Astrocyte (in vitro differentiated cells and primary cell): ENCODE measurements around the gene LSM4. TPM values are rescaled to one million over a fixed set of nuclear protein-coding genes. Genes with fewer than 3 reads are reported as not detected.

ENCODE experiments used
- DNase-seq: peaks from one replicate; pipeline ENCODE4 v3.0.0-alpha.2; 2010; ENCODE audit warnings: low read depth
- FAIRE-seq: peaks from 2 replicates; lab custom pipeline; 2011; peaks lifted over from hg19 to GRCh38; lab: Jason Lieb, UNC
- H2AFZ ChIP-seq: 2 replicates; pipeline ENCODE4 v1.6.0; 2012; ENCODE audit warnings: low read depth, low read length, inconsistent platforms
- H3K27ac ChIP-seq: 2 replicates; pipeline ENCODE4 v1.5.1; 2011; ENCODE audit warnings: low read depth, low read length, inconsistent platforms
- H3K27me3 ChIP-seq: 2 replicates; pipeline ENCODE4 v1.6.0; 2011; ENCODE audit warnings: low read length, inconsistent platforms; ENCODE audit not compliant: insufficient read depth
- H3K36me3 ChIP-seq: 2 replicates; pipeline ENCODE4 v1.5.1; 2011; ENCODE audit warnings: low read length, inconsistent platforms; ENCODE audit not compliant: insufficient read depth
- H3K4me1 ChIP-seq: 2 replicates; pipeline ENCODE4 v1.5.1; 2011; ENCODE audit warnings: low read length, inconsistent platforms; ENCODE audit not compliant: insufficient read depth
- H3K4me2 ChIP-seq: 2 replicates; pipeline ENCODE4 v1.6.0; 2012; ENCODE audit warnings: low read length, inconsistent platforms
- H3K4me3 ChIP-seq: 2 replicates; pipeline ENCODE4 v1.5.1; 2011; ENCODE audit warnings: low read depth, mild to moderate bottlenecking, low read length, inconsistent platforms; ENCODE audit not compliant: insufficient read depth
- H3K79me2 ChIP-seq: 2 replicates; pipeline ENCODE4 v1.6.0; 2012; ENCODE audit warnings: mild to moderate bottlenecking, low read length, inconsistent platforms; ENCODE audit not compliant: insufficient read depth
- H3K9ac ChIP-seq: 2 replicates; pipeline ENCODE4 v1.6.0; 2012; ENCODE audit warnings: mild to moderate bottlenecking, low read length, inconsistent platforms
- H3K9me3 ChIP-seq: 2 replicates; pipeline ENCODE4 v1.5.1; 2012; ENCODE audit warnings: low read depth, mild to moderate bottlenecking, low read length, inconsistent platforms; ENCODE audit not compliant: insufficient read depth
- H4K20me1 ChIP-seq: 2 replicates; pipeline ENCODE4 v1.6.0; 2012; ENCODE audit warnings: low read length, inconsistent platforms; ENCODE audit not compliant: insufficient read depth
- H3K27ac Mint-ChIP-seq: one replicate; pipeline ENCODE4 v1.8.0; 2021; ENCODE audit warnings: mild to moderate bottlenecking, mixed read lengths; ENCODE audit not compliant: unreplicated experiment
- H3K27me3 Mint-ChIP-seq: one replicate; pipeline ENCODE4 v1.8.0; 2021; ENCODE audit warnings: low read depth, mixed read lengths; ENCODE audit not compliant: unreplicated experiment
- H3K36me3 Mint-ChIP-seq: one replicate; pipeline ENCODE4 v1.8.0; 2021; ENCODE audit warnings: low read depth, mixed read lengths; ENCODE audit not compliant: unreplicated experiment
- H3K4me1 Mint-ChIP-seq: one replicate; pipeline ENCODE4 v1.8.0; 2021; ENCODE audit warnings: low read depth, mixed read lengths; ENCODE audit not compliant: unreplicated experiment
- H3K4me3 Mint-ChIP-seq: one replicate; pipeline ENCODE4 v1.8.0; 2021; ENCODE audit warnings: mild to moderate bottlenecking, moderate library complexity, mixed read lengths; ENCODE audit not compliant: unreplicated experiment
- H3K9me3 Mint-ChIP-seq: one replicate; pipeline ENCODE4 v1.8.0; 2021; ENCODE audit warnings: mild to moderate bottlenecking, mixed read lengths; ENCODE audit not compliant: unreplicated experiment
- CTCF ChIP-seq: IDR thresholded peaks from 2 replicates; pipeline ENCODE4 v1.5.1; 2011; ENCODE audit warnings: low read depth, mild to moderate bottlenecking, inconsistent platforms, low read length, moderate library complexity; ENCODE audit not compliant: insufficient read depth
- EZH2 ChIP-seq: IDR thresholded peaks from 2 replicates; pipeline ENCODE4 v1.6.1; 2012; ENCODE audit warnings: mild to moderate bottlenecking, low read length, inconsistent platforms; ENCODE audit not compliant: insufficient read depth
- total RNA-seq: library from RNA; stranded (reverse); gene quantifications from 2 replicates; pipeline ENCODE4 v1.2.1, GENCODE V29; 2021

The LSM4 gene
- total RNA-seq, 1 donor from 2014 or later = 127 TPM

GRCh38 chr19:18317961-18318800 is 4.7 kb downstream of the LSM4 start:
- Histone ChIP-seq H3K36me3 (peaks cover 5% of the 10 kb centered on the region), H3K4me1 (peaks cover 18% of the 10 kb centered on the region), H3K79me2 (peaks cover 48% of the 10 kb centered on the region), H3K4me3 (no peak overlapping the region), H3K4me2 (no peak overlapping the region), H3K9me3 (no peaks in the 10 kb centered on the region), H2AFZ (no peak overlapping the region), H4K20me1 (no peaks in the 10 kb centered on the region), H3K27me3 (no peaks in the 10 kb centered on the region), H3K9ac (peak overlapping the region; percentile 30), H3K27ac (no peak overlapping the region)
- TF ChIP-seq EZH2 = no peak
- TF ChIP-seq CTCF = no peak
- Mint-ChIP-seq H3K36me3 (peaks cover 4% of the 10 kb centered on the region), H3K27me3 (no peaks in the 10 kb centered on the region), H3K27ac (no peak overlapping the region), H3K9me3 (no peaks in the 10 kb centered on the region), H3K4me3 (no peak overlapping the region), H3K4me1 (peaks cover 19% of the 10 kb centered on the region)
- no peak for DNase-seq
- FAIRE-seq = no peak

- Mint-ChIP-seq H3K27ac (no peak overlapping the region), H3K27me3 (no peaks in the 10 kb centered on the region), H3K4me1 (peaks cover 2% of the 10 kb centered on the region), H3K9me3 (no peaks in the 10 kb centered on the region), H3K4me3 (no peak overlapping the region), H3K36me3 (peaks cover 1% of the 10 kb centered on the region)
- Histone ChIP-seq H3K79me2 (peaks cover 8% of the 10 kb centered on the region), H3K9me3 (no peaks in the 10 kb centered on the region), H3K9ac (peak overlapping the region; percentile 14), H3K27me3 (no peaks in the 10 kb centered on the region), H3K27ac (no peak overlapping the region), H3K4me1 (no peaks in the 10 kb centered on the region), H4K20me1 (no peaks in the 10 kb centered on the region), H2AFZ (no peak overlapping the region), H3K4me2 (no peak overlapping the region), H3K36me3 (peaks cover 2% of the 10 kb centered on the region), H3K4me3 (no peak overlapping the region)
- no peak for TF ChIP-seq CTCF
- FAIRE-seq = no peak
- DNase-seq = no peak
Observed at GRCh38 chr19:18313398-18313797, 9.5 kb downstream of the LSM4 start.

- FAIRE-seq = no peak
- H4K20me1 ChIP-seq = no peaks in the 10 kb centered on the region
- Mint-ChIP-seq H3K9me3 (no peaks in the 10 kb centered on the region), H3K27ac (no peak overlapping the region), H3K27me3 (no peaks in the 10 kb centered on the region), H3K4me1 (peaks cover 2% of the 10 kb centered on the region), H3K4me3 (no peak overlapping the region), H3K36me3 (peaks cover 1% of the 10 kb centered on the region)
- H3K4me3 ChIP-seq = no peak overlapping the region
- no peaks in the 10 kb centered on the region for H3K4me1 ChIP-seq
- H3K4me2 ChIP-seq = no peak overlapping the region
- no peak overlapping the region for H3K9ac ChIP-seq
- peaks cover 3% of the 10 kb centered on the region for H3K36me3 ChIP-seq
- no peak overlapping the region for H2AFZ ChIP-seq
- H3K27me3 ChIP-seq = no peaks in the 10 kb centered on the region
- no peaks in the 10 kb centered on the region for H3K9me3 ChIP-seq
- no peak overlapping the region for H3K27ac ChIP-seq
- TF ChIP-seq EZH2 = no peak
- no peak for TF ChIP-seq CTCF
- H3K79me2 ChIP-seq = peaks cover 3% of the 10 kb centered on the region
- DNase-seq = no peak
Observed at GRCh38 chr19:18312092-18312534, 10.8 kb downstream of the LSM4 start.
